Activated naive CD4-positive, alpha-beta T cell treated with anti-CD3 and anti-CD28 coated beads, Interleukin-2, amount 50 U/mL, for 24 hours (primary cell): Measurements from ENCODE around the gene RAP2A.
A peak's percentile ranks its signal among the peaks of the same experiment; 100 is the strongest.

ENCODE experiments used
- H3K27ac Mint-ChIP-seq: one replicate; pipeline ENCODE4 v1.8.0; 2021; ENCODE audit warnings: mild to moderate bottlenecking, mixed read lengths
- H3K27me3 Mint-ChIP-seq: one replicate; pipeline ENCODE4 v1.8.0; 2021; ENCODE audit warnings: mixed read lengths
- H3K36me3 Mint-ChIP-seq: one replicate; pipeline ENCODE4 v1.8.0; 2021; ENCODE audit warnings: mixed read lengths
- H3K4me1 Mint-ChIP-seq: one replicate; pipeline ENCODE4 v1.8.0; 2021; ENCODE audit warnings: mixed read lengths
- H3K4me3 Mint-ChIP-seq: one replicate; pipeline ENCODE4 v1.8.0; 2021; ENCODE audit warnings: mild to moderate bottlenecking, mixed read lengths
- H3K9me3 Mint-ChIP-seq: one replicate; pipeline ENCODE4 v1.8.0; 2021; ENCODE audit warnings: mixed read lengths

RAP2A gene

GRCh38 chr13:97434397-97435201 is 630 bp downstream of the RAP2A start:
- H3K4me3 Mint-ChIP-seq = peak overlapping the region; percentile 88
- peaks cover under 1% of the 10 kb centered on the region for H3K27me3 Mint-ChIP-seq
- H3K4me1 Mint-ChIP-seq = peaks cover 27% of the 10 kb centered on the region
- no peaks in the 10 kb centered on the region for H3K36me3 Mint-ChIP-seq
- H3K9me3 Mint-ChIP-seq = no peaks in the 10 kb centered on the region
- peak overlapping the region; percentile 20 for H3K27ac Mint-ChIP-seq

GRCh38 chr13:97435323-97435722 is 1.4 kb downstream of the RAP2A start:
- H3K4me1 Mint-ChIP-seq = peaks cover 27% of the 10 kb centered on the region
- H3K9me3 Mint-ChIP-seq = no peaks in the 10 kb centered on the region
- peak overlapping the region; percentile 88 for H3K4me3 Mint-ChIP-seq
- H3K27me3 Mint-ChIP-seq = no peaks in the 10 kb centered on the region
- no peak overlapping the region for H3K27ac Mint-ChIP-seq
- no peaks in the 10 kb centered on the region for H3K36me3 Mint-ChIP-seq

- peak overlapping the region; percentile 75 for H3K4me3 Mint-ChIP-seq
- H3K36me3 Mint-ChIP-seq = no peaks in the 10 kb centered on the region
- H3K27me3 Mint-ChIP-seq = no peaks in the 10 kb centered on the region
- peaks cover 27% of the 10 kb centered on the region for H3K4me1 Mint-ChIP-seq
- H3K27ac Mint-ChIP-seq = no peak overlapping the region
- no peaks in the 10 kb centered on the region for H3K9me3 Mint-ChIP-seq
Observed at GRCh38 chr13:97435794-97436193, 1.8 kb downstream of the RAP2A start.

GRCh38 chr13:97436845-97437244 is 2.9 kb downstream of the RAP2A start:
- Mint-ChIP-seq H3K27ac (no peak overlapping the region), H3K9me3 (no peaks in the 10 kb centered on the region), H3K4me1 (peaks cover 25% of the 10 kb centered on the region), H3K36me3 (no peaks in the 10 kb centered on the region), H3K27me3 (no peaks in the 10 kb centered on the region), H3K4me3 (no peak overlapping the region)

- H3K4me3 Mint-ChIP-seq = no peak overlapping the region
- no peaks in the 10 kb centered on the region for H3K36me3 Mint-ChIP-seq
- H3K4me1 Mint-ChIP-seq = peaks cover 19% of the 10 kb centered on the region
- no peaks in the 10 kb centered on the region for H3K27me3 Mint-ChIP-seq
- no peaks in the 10 kb centered on the region for H3K9me3 Mint-ChIP-seq
- no peak overlapping the region for H3K27ac Mint-ChIP-seq
Observed at GRCh38 chr13:97437729-97438128, 3.8 kb downstream of the RAP2A start.

- Mint-ChIP-seq H3K27me3 (no peaks in the 10 kb centered on the region), H3K4me3 (no peak overlapping the region), H3K9me3 (no peaks in the 10 kb centered on the region), H3K4me1 (peaks cover 19% of the 10 kb centered on the region), H3K36me3 (peaks cover under 1% of the 10 kb centered on the region), H3K27ac (no peak overlapping the region)
Observed at GRCh38 chr13:97438856-97439595, 5.1 kb downstream of the RAP2A start.

- Mint-ChIP-seq H3K27me3 (no peaks in the 10 kb centered on the region), H3K27ac (no peak overlapping the region), H3K9me3 (no peaks in the 10 kb centered on the region), H3K4me3 (no peak overlapping the region), H3K36me3 (peaks cover 1% of the 10 kb centered on the region), H3K4me1 (peaks cover 12% of the 10 kb centered on the region)
Observed at GRCh38 chr13:97440598-97441170, 6.7 kb downstream of the RAP2A start.

GRCh38 chr13:97441368-97441767 is 7.4 kb downstream of the RAP2A start:
- Mint-ChIP-seq H3K4me1 (peaks cover 5% of the 10 kb centered on the region), H3K36me3 (peaks cover 3% of the 10 kb centered on the region), H3K4me3 (no peak overlapping the region), H3K9me3 (no peaks in the 10 kb centered on the region), H3K27me3 (no peaks in the 10 kb centered on the region), H3K27ac (no peak overlapping the region)

GRCh38 chr13:97445522-97446187 is 11.7 kb downstream of the RAP2A start:
- Mint-ChIP-seq H3K4me1 (no peaks in the 10 kb centered on the region), H3K27ac (no peak overlapping the region), H3K9me3 (no peaks in the 10 kb centered on the region), H3K27me3 (no peaks in the 10 kb centered on the region), H3K36me3 (peaks cover 3% of the 10 kb centered on the region), H3K4me3 (no peak overlapping the region)

GRCh38 chr13:97446448-97446847 is 12.5 kb downstream of the RAP2A start:
- Mint-ChIP-seq H3K27me3 (no peaks in the 10 kb centered on the region), H3K4me3 (no peak overlapping the region), H3K9me3 (no peaks in the 10 kb centered on the region), H3K27ac (no peak overlapping the region), H3K4me1 (no peaks in the 10 kb centered on the region), H3K36me3 (peaks cover 4% of the 10 kb centered on the region)

- H3K27ac Mint-ChIP-seq = no peak overlapping the region
- H3K4me1 Mint-ChIP-seq = no peaks in the 10 kb centered on the region
- H3K9me3 Mint-ChIP-seq = peaks cover 6% of the 10 kb centered on the region
- H3K27me3 Mint-ChIP-seq = no peaks in the 10 kb centered on the region
- no peak overlapping the region for H3K4me3 Mint-ChIP-seq
- H3K36me3 Mint-ChIP-seq = peaks cover 15% of the 10 kb centered on the region
Observed at GRCh38 chr13:97448503-97449251, 14.7 kb downstream of the RAP2A start.

GRCh38 chr13:97454699-97455098 is 20.7 kb downstream of the RAP2A start:
- Mint-ChIP-seq H3K36me3 (peaks cover 30% of the 10 kb centered on the region), H3K9me3 (peaks cover 16% of the 10 kb centered on the region), H3K27me3 (no peaks in the 10 kb centered on the region), H3K4me1 (peaks cover 16% of the 10 kb centered on the region), H3K4me3 (no peak overlapping the region), H3K27ac (no peak overlapping the region)

GRCh38 chr13:97456047-97456446 is 22.1 kb downstream of the RAP2A start:
- H3K27me3 Mint-ChIP-seq = no peaks in the 10 kb centered on the region
- H3K27ac Mint-ChIP-seq = no peak overlapping the region
- peaks cover 16% of the 10 kb centered on the region for H3K9me3 Mint-ChIP-seq
- H3K36me3 Mint-ChIP-seq = peaks cover 30% of the 10 kb centered on the region
- peaks cover 30% of the 10 kb centered on the region for H3K4me1 Mint-ChIP-seq
- H3K4me3 Mint-ChIP-seq = no peak overlapping the region

- H3K36me3 Mint-ChIP-seq = peaks cover 17% of the 10 kb centered on the region
- H3K9me3 Mint-ChIP-seq = peaks cover 7% of the 10 kb centered on the region
- no peak overlapping the region for H3K4me3 Mint-ChIP-seq
- H3K27me3 Mint-ChIP-seq = no peaks in the 10 kb centered on the region
- peak overlapping the region; percentile 47 for H3K27ac Mint-ChIP-seq
- peaks cover 36% of the 10 kb centered on the region for H3K4me1 Mint-ChIP-seq
Observed at GRCh38 chr13:97459215-97459777, 25.3 kb downstream of the RAP2A start.
